A549 (cell line): ENCODE results near the gene CDH26. TPM values are rescaled to one million over a fixed set of nuclear protein-coding genes. Genes with fewer than 3 reads are reported as not detected.

Experiments
- ATAC-seq, 2 experiments: fragments of 200-7000 bp in 1 of 2; fragments of >200 bp in 1 of 2; cut with Nextera tagmentation in 1 of 2; cut with Tn5 transposase in 1 of 2; 3 replicates each; pipeline versions ENCODE4 v1.8.0 to v1.9.1; 2018 to 2020; ENCODE audit warnings: mild to moderate bottlenecking in 1 of 2, moderate library complexity in 1 of 2
- CTCF ChIA-PET: fragments of 300-600 bp; sonication (Branson Sonifier 250); formaldehyde crosslinking; extraction: SDS; loops from one replicate; lab custom pipeline; 2021; ENCODE audit warnings: antibody characterized with exemption, inconsistent platforms; lab: Yijun Ruan, JAX
- POLR2A ChIA-PET: fragments of 350-600 bp; formaldehyde crosslinking; extraction: SDS; loops from one replicate; lab custom pipeline; 2021; ENCODE audit warnings: antibody characterized with exemption, inconsistent platforms; lab: Yijun Ruan, JAX
- DNase-seq, 2 experiments: peaks; one replicate each; pipeline versions ENCODE4 v3.0.0 to v3.0.0-alpha.2; 2011 to 2016; ENCODE audit warnings: low read depth in 1 of 2, low spot score in 1 of 2
- FAIRE-seq: peaks from 2 replicates; lab custom pipeline; 2011; peaks lifted over from hg19 to GRCh38; lab: Jason Lieb, UNC
- H3K27ac ChIP-seq, 2 experiments: fragments of >200 bp; sonication (Bioruptor Twin); formaldehyde crosslinking; 3 replicates each; pipeline ENCODE4 v1.5.1; 2016 to 2017
- H3K4me1 ChIP-seq: fragments of >200 bp; sonication (Bioruptor Twin); formaldehyde crosslinking; 3 replicates; pipeline ENCODE4 v1.6.1; 2016
- H3K4me2 ChIP-seq: fragments of >200 bp; sonication (Bioruptor Twin); formaldehyde crosslinking; 3 replicates; pipeline ENCODE4 v1.6.1; 2016
- H3K4me3 ChIP-seq: fragments of >200 bp; sonication (Bioruptor Twin); formaldehyde crosslinking; 3 replicates; pipeline ENCODE4 v1.5.1; 2016
- H3K9me3 ChIP-seq: fragments of >200 bp; sonication (Bioruptor Twin); formaldehyde crosslinking; 3 replicates; pipeline ENCODE4 v1.6.1; 2016
- ATOH8 ChIP-seq: fragments of 250-450 bp; sonication (Bioruptor Pico); IDR thresholded peaks from 2 replicates; pipeline ENCODE4 v1.5.0; 2020; ENCODE audit warnings: low read depth, mild to moderate bottlenecking, moderate library complexity
- CBX8 ChIP-seq: fragments of 200-600 bp; sonication (generic); IDR thresholded peaks from 2 replicates; pipeline ENCODE4 v1.6.1; 2016
- CTCF ChIP-seq: fragments of >200 bp; sonication (Bioruptor Twin); formaldehyde crosslinking; IDR thresholded peaks from 3 replicates; pipeline ENCODE4 v1.5.1; 2016
- ESRRA ChIP-seq: fragments of 150-350 bp; IDR thresholded peaks from 2 replicates; pipeline ENCODE4 v1.6.1; 2014; ENCODE audit warnings: mild to moderate bottlenecking, low read length, borderline replicate concordance
- FOSL2 ChIP-seq, 2 experiments: fragments of 450-650 bp in 1 of 2; fragments of >200 bp in 1 of 2; sonication (Bioruptor Twin) in 1 of 2; formaldehyde crosslinking; IDR thresholded peaks; 2 replicates each; pipeline versions ENCODE4 v1.5.0 to v1.6.1; 2016 to 2020; ENCODE audit warnings: mild to moderate bottlenecking in 1 of 2, moderate library complexity in 1 of 2
- JUN ChIP-seq, 2 experiments: fragments of >200 bp; sonication (Bioruptor Twin); formaldehyde crosslinking; IDR thresholded peaks; 2 replicates in 1 of 2; 3 replicates in 1 of 2; pipeline ENCODE4 v1.6.1; 2016 to 2017
- MYC ChIP-seq: IDR thresholded peaks from 2 replicates; pipeline ENCODE4 v1.6.1; 2012; ENCODE audit warnings: mild to moderate bottlenecking, inconsistent platforms, low read length, improper control_type of control experiment, borderline replicate concordance
- NFE2L2 ChIP-seq: fragments of 150-350 bp; conservative IDR thresholded peaks from 2 replicates; pipeline ENCODE4 v1.6.1; 2014; ENCODE audit warnings: low read length
- NR3C1 ChIP-seq: fragments of >200 bp; sonication (Bioruptor Twin); formaldehyde crosslinking; IDR thresholded peaks from 3 replicates; pipeline ENCODE4 v1.6.1; 2017
- PHF8 ChIP-seq: fragments of 200-600 bp; sonication (generic); IDR thresholded peaks from 2 replicates; pipeline ENCODE4 v1.6.1; 2016; ENCODE audit warnings: low read depth, mild to moderate bottlenecking, antibody characterized with exemption, moderate library complexity, borderline replicate concordance
- REST ChIP-seq: fragments of 200-600 bp; sonication (generic); IDR thresholded peaks from 2 replicates; pipeline ENCODE4 v1.6.1; 2016; ENCODE audit warnings: antibody characterized with exemption, mild to moderate bottlenecking, moderate library complexity
- RFX5 ChIP-seq: fragments of 450-650 bp; IDR thresholded peaks from 2 replicates; pipeline ENCODE4 v1.7.1; 2014; ENCODE audit warnings: antibody characterized with exemption, mild to moderate bottlenecking, moderate library complexity
- SREBF2 ChIP-seq: fragments of 450-650 bp; IDR thresholded peaks from 2 replicates; pipeline ENCODE4 v1.6.1; 2014; ENCODE audit warnings: mild to moderate bottlenecking, moderate library complexity
- USF2 ChIP-seq: fragments of 450-650 bp; IDR thresholded peaks from 2 replicates; pipeline ENCODE4 v1.6.1; 2014; ENCODE audit warnings: antibody characterized with exemption
- ZC3H11A ChIP-seq: fragments of 450-650 bp; IDR thresholded peaks from 2 replicates; pipeline ENCODE4 v1.6.1; 2014; ENCODE audit warnings: antibody characterized with exemption, mild to moderate bottlenecking
- ZNF302 ChIP-seq: fragments of 250-450 bp; sonication (Bioruptor Pico); IDR thresholded peaks from 2 replicates; pipeline ENCODE4 v1.9.0; 2021; ENCODE audit warnings: inconsistent platforms, mild to moderate bottlenecking, moderate library complexity
- WGBS: methylation state at CpG from one replicate; pipeline ENCODE4 v1.1.6; 2017; ENCODE audit errors: missing lambda C conversion rate; 5-methylcytosine and 5-hydroxymethylcytosine counted together
- polyA plus RNA-seq, 4 experiments: library from polyadenylated mRNA; depleted of rRNA in 3 of 4; stranded (reverse); fragments of >200 nt; fragmentation: RNase III in 1 of 4; extraction: RNeasy Plus Mini Kit Qiagen cat#74134 plus additional on column Dnase treatment in 1 of 4; gene quantifications; 2 replicates in 3 of 4; 3 replicates in 1 of 4; pipeline ENCODE4 v1.2.3, GENCODE V29; 2011 to 2017
- TF ChIP-seq, protein P1 (sequence below): IDR thresholded peaks from 2 replicates; pipeline ENCODE4 v1.6.1; 2012

The CDH26 gene
- polyA plus RNA-seq, 2 of the 4 experiments (the other 2 are of a cell fraction) = 0.27 to 0.57 TPM

- 13% methylated on average over 3 of the region's 3 CpGs for WGBS
- no peak for FAIRE-seq
- CTCF ChIA-PET = interaction anchor here (1.6 kb wide), 1 partner anchor 23 kb away, joined by 3 read pairs; no protein-coding TSS in a partner anchor
- H3K9me3 ChIP-seq = peaks cover 13% of the 10 kb centered on the region; the same call in 2 of the 3 replicates
- no peak for TF ChIP-seq ZNF302 (CRISPR knock-in tag)
- TF ChIP-seq RFX5 = no peak
- TF ChIP-seq ATOH8 (CRISPR knock-in tag) = no peak
- no peak for TF ChIP-seq MYC
- TF ChIP-seq USF2 = no peak
- TF ChIP-seq REST = no peak
- TF ChIP-seq JUN (IDR thresholded peaks at IDR 0.05) = no peak
- TF ChIP-seq NR3C1 = no peak
- TF ChIP-seq PHF8 = no peak
- TF ChIP-seq ZC3H11A = no peak
- TF ChIP-seq CBX8 = no peak
- TF ChIP-seq, all 56 proteins: peak for 0
- POLR2A ChIA-PET = no interaction called here
- Histone ChIP-seq H3K4me2 (no peak overlapping the region), H3K27ac (no peak overlapping the region), H3K4me3 (no peak overlapping the region), H3K4me1 (no peaks in the 10 kb centered on the region)
- DNase-seq = no peak
- ATAC-seq = no peak
Measured at GRCh38 chr20:60013296-60014139, 55.3 kb downstream of the CDH26 start.

- no peak overlapping the region for H3K4me3 ChIP-seq
- H3K4me2 ChIP-seq = no peak overlapping the region
- H3K9me3 ChIP-seq = peaks cover 13% of the 10 kb centered on the region; the same call in 2 of the 3 replicates
- no peaks in the 10 kb centered on the region for H3K4me1 ChIP-seq
- CTCF ChIA-PET = no interaction called here
- no peak overlapping the region for H3K27ac ChIP-seq
- no peak for TF ChIP-seq NFE2L2
- TF ChIP-seq, protein P1, sequence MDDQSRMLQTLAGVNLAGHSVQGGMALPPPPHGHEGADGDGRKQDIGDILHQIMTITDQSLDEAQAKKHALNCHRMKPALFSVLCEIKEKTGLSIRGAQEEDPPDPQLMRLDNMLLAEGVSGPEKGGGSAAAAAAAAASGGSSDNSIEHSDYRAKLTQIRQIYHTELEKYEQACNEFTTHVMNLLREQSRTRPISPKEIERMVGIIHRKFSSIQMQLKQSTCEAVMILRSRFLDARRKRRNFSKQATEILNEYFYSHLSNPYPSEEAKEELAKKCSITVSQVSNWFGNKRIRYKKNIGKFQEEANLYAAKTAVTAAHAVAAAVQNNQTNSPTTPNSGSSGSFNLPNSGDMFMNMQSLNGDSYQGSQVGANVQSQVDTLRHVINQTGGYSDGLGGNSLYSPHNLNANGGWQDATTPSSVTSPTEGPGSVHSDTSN = no peak
- TF ChIP-seq CTCF = no peak
- TF ChIP-seq REST = no peak
- TF ChIP-seq SREBF2 = no peak
- no peak for TF ChIP-seq FOSL2 (IDR thresholded peaks at IDR 0.05)
- no peak for TF ChIP-seq FOSL2 (CRISPR knock-in tag; IDR thresholded peaks at IDR 0.05)
- no peak for TF ChIP-seq ESRRA
- FAIRE-seq = no peak
- no peak for ATAC-seq
- no peak for DNase-seq
- POLR2A ChIA-PET = no interaction called here
Measured at GRCh38 chr20:60016406-60016805, 58.2 kb downstream of the CDH26 start.
